ENCODE results near the gene RASL11B.

GRCh38 chr4:52903273-52903672, 41.2 kb downstream of the RASL11B start:
- no peak for TF ChIP-seq GATA3 (IDR thresholded peaks at IDR 0.05; ENCODE audit: low read depth, low read length)
- no peak for TF ChIP-seq GATA2 (IDR thresholded peaks at IDR 0.05; ENCODE audit: low read depth, low read length)
